AG20443 (cell line): ENCODE results near the gene SLC17A2.

Experiments
- DNase-seq: peaks from one replicate; pipeline ENCODE4 v3.0.0; 2012; ENCODE audit warnings: low spot score, mixed read lengths

The SLC17A2 gene, protein sequence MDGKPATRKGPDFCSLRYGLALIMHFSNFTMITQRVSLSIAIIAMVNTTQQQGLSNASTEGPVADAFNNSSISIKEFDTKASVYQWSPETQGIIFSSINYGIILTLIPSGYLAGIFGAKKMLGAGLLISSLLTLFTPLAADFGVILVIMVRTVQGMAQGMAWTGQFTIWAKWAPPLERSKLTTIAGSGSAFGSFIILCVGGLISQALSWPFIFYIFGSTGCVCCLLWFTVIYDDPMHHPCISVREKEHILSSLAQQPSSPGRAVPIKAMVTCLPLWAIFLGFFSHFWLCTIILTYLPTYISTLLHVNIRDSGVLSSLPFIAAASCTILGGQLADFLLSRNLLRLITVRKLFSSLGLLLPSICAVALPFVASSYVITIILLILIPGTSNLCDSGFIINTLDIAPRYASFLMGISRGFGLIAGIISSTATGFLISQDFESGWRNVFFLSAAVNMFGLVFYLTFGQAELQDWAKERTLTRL

GRCh38 chr6:25930532-25931410 lies at the start of gene SLC17A2:
SLC17A2 (minus strand) TSS chr6:25930691; CDS start chr6:25925796, 4,895 bp downstream.
- DNase-seq, result no peak

- DNase-seq, result no peak
Observed at GRCh38 chr6:25975923-25976560, 45.6 kb upstream of the SLC17A2 start.

DNA sequence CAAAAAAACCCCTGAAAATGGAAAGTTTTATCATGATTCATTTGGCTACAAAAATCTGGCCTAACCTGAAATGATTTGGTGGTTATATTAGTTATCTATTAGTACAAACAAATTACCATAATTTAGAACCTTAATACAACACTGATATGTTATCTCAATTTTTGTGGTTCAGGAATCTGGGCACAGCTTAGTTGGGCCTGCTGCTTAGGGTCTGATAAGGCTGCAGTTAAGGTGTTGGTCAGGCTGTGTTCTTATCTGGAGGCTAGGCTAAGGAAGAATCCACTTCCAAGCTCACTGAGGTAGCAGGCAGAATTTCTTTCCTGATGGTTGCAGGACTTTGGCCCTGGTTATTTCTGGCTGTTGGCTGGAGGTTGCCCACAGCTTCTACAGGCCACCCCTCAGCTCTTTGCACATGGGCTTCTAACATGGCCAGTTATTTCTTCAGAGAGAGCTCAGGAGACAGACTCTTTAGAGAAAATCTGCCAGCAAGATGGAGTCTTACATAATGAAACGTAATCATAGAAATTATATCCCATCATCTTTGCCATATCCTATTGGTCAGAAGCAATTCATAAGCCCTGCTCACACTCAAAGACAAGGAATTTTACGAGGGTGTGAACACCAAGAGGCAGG lies 43.5 kb upstream of the SLC17A2 start:
- DNase-seq, result no peak

DNA sequence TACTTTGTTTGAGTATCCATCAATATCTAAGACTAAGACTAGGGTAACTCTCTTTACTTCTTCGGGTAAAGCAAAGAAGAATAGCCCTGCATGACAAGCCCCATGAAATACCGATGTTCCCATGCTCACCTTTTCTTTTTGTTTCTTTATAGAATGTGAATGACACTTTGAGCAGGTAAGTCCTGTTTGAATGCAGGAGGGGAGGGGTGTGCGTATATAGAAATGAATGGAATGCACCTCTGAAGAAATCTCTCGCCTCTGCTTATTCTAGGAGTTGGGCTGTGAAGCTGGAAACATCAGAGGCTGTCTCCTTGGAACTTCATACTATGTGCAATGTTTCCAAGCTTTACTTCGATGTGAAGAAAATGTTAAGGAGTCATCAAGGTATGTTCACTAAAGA lies 42.4 kb upstream of the SLC17A2 start:
- DNase-seq, result no peak

DNA sequence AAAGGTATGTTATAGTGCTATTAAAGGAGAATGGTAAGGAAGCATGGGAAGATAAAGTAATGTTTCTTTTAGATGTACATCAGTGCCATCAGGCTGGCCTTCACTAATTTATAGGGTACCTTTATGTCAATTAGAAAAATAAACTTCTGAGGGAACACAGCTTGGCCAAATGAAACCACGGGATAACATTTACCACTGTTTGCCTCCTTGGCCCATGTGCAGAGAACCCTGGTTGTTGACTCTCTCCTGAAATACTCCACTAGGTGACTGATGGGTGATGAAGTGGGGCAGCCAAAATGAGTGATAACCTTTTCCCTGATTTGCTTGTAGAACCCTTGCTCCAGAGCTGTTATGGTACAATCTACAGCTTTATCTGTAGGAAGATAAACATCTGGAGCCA lies 41.6 kb upstream of the SLC17A2 start:
- no peak for DNase-seq

DNA sequence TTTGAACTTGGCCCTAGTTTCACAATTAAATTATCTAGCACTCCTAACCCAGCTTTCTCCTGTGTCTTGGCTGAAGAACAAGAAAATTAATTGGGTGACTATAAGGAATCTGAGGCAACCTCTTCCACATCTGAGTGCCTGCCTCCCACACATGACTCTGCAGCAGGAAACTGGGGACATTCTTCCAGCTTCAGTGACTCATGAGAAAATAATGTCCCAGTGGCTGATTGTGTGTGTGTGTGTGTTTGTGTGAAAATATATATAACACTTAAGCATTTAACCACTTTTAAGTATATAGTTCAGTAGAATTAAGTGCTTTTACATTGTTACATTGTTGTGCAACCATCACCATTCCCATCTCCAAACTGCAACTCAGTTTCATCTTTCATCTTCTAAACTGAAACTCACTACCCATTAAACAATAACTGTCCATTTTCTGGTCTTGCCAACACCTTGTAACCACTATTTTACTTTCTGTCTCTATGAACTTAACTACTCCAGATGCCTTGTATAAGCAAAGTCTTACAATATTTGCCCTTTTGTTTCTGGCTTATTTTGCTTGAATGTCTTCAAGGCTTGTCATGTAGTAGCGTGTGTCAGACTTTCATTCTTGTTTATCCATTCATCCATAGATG lies 40.8 kb upstream of the SLC17A2 start:
- DNase-seq, result peak; percentile 84

DNA sequence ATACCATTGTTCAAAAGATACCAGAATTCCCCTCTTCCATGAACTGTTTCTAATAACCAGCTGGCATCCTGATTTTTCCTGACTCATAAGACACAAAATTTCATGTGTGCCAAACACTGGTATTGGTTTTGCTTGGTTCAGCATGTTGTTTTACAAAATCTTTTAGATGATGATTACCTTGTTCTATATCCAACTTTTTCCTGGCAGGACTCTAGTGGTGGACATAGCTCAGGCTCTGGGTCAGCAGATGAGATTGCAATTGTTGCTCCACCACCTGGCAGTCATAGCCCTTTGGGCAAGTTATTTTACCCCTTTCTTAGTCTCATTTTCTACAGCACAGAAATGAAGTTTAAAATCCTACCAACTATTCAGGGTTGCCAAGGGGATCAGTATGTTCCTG lies 38.3 kb upstream of the SLC17A2 start:
- peak; percentile 56 for DNase-seq

GRCh38 chr6:25966711-25967110 lies 36.2 kb upstream of the SLC17A2 start:
- DNase-seq, result no peak

DNA sequence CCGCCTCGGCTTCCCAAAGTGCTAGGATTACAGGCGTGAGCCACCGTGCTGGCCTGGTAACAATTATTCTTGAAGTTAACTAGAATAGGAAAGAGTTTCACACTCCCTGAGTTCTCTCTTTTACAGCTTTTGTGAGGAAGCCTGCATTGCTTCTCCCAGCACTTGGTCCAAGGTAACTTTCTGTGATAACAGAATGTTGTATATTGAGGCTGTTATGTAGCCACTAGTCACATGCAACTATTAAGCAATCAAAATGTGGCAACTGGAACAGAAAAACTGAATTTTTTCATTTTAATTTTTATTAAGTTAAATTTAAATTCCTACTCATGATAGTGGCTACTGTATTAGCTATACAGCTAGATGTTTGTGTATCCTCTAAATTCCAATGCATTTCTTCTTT lies 34.6 kb upstream of the SLC17A2 start:
- no peak for DNase-seq

DNA sequence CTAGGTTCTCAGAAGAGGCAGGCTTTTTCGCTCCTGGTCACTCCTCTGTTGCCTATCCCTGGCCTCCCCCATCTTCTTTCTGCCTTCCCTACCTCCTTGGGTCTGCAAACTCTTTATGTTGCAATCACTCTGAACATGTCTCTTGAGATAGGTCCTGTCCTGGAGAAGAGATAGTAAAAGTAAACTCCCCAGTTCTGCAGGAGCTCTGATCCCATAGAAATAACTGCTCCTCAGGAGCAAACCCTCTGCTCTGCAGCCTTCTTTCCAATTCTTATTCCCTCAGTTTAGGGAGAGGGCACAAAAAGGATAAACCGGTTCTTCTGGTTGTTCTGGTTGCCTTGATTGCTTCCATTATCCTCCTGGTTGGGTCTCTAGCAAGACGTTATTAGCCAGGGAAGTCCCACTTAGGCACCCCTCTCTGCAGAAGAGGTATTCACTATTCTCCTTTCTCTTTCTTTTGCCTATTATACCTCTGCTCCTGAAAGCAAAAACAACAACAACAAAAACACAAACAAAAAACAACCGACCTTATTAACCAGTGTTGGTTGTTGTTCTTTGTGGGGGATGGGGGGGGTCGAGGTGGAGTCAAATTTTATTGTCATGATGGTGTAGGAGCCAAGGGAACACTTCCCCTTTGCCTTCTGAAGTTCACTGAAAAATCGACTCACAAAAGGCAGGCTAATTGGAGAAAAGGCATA lies 33.1 kb upstream of the SLC17A2 start:
- peak; percentile 17 for DNase-seq

GRCh38 chr6:25962149-25963127 lies 31.9 kb upstream of the SLC17A2 start, which contains the start of gene TRIM38:
TRIM38 (plus strand) TSS chr6:25962802; CDS start chr6:25966523, 3,721 bp downstream.
- DNase-seq, result peak; percentile 87

DNA sequence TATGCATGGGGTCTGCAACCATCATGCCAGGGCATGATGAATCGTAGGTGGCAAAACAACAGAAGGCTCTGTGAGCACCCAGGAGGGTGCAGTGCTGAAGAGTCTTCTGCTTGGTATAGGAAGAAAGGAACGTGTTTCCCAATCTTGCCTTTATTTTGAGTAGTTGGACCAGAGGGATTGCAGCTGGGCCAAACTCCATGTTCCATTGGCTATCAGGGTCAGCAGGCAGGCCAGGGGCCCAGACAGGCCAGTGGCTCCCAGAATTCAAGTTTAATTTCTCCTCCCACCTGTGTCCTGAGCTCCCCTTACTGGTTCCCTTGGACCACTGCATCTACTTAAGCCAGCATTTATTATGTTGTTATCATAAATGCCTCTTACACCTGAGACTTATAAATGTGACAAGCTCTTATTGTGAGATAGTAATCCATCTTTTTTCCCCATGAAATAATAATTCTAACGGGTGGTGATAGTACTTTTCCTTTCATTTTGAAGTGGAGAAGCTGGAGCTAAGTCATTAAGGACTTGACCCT lies 31.2 kb upstream of the SLC17A2 start:
- DNase-seq, result no peak

GRCh38 chr6:25960734-25961133 lies 30.2 kb upstream of the SLC17A2 start:
- no peak for DNase-seq

GRCh38 chr6:25959890-25960536 lies 29.5 kb upstream of the SLC17A2 start:
- DNase-seq, result peak; percentile 24

- no peak for DNase-seq
Observed at GRCh38 chr6:25958700-25959162, 28.2 kb upstream of the SLC17A2 start.

DNA sequence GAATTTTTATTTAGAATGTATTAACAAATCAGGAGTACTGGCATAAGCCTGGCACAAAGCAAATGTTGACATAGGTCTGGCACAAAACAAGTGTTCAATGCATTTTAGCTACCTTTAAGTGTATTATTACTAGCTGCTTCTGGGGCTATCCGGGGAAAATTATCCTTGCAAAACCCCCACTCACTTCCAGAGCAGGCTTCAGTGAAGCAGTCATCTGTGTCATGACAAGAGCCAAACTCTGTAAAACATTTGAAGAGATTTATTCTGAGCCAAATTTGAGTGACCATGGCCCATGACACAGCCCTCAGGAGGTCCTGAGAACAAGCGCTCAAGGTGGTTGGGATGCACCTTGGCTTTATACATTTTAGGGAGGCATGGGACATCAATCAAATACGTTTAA lies 25.7 kb upstream of the SLC17A2 start:
- no peak for DNase-seq

DNA sequence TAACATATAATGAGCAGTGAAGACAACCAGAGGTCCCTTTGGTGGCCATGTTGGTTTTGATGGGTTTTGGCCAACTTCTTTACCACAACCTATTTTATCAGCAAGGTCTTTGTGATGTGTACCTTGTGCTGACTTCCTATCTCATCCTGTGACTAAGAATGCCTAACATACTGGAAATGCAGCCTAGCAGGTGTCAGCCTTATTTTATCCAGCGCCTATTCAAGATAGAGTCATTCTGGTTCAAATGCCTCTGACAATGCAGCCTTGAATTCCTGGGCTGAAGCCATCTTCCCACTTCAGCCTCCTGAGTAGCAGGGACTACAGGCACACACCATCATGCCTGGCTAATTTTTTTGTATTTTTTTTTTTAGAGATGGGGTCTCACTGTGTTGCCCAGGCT lies 24.3 kb upstream of the SLC17A2 start:
- no peak for DNase-seq

DNA sequence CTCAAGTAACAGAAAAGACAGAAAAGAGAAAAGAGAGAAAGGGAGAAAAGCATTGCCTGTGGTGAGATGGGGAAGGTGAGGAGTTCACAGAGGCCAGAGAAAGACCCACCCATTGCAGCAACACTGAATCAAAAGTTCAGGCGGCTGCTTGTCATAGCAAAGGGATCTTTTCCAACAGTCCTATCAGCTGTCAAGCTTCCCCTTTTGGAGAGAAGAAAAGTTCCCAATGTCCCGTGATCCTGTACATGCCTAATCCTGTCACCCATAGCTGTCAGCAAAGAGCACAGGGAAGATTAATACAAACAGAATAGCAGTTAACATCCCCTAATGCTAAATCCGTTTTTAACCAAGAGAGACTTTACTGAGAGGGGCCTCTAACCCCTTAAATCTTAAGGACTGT lies 23.2 kb upstream of the SLC17A2 start:
- no peak for DNase-seq

- DNase-seq, result no peak
Observed at GRCh38 chr6:25952535-25952934, 22.0 kb upstream of the SLC17A2 start.
